ENCODE data around the gene MICU2.

Gene MICU2

GRCh38 chr13:21603531-21604448 is at the start of gene MICU2:
Gene MICU2, minus strand, starts transcription at chr13:21604170. Its CDS starts 22 bp downstream, at chr13:21604148.
- DNase-seq = peak; percentile 96

- DNase-seq = no peak
Observed at GRCh38 chr13:21641629-21642028, 37.7 kb upstream of the MICU2 start.

DNA sequence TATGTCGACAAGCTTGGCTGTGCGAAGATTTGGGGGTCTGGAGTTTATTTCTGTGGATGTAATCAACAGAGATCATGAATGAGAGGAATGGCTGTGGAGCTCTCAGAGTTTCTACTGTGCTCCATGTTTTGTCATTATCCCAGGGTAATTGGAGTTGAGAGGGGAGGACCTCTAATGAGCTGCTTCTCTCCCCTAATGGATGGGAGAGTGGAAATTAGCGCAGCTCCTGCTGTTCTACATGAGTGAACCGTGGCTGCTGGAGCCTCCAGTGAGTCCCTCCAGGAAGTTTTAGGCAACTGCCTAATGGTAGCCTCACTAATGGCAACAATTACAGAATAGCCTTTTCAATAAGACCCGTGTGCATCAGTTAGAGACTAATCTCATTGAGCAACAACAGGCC is 35.6 kb upstream of the MICU2 start:
- DNase-seq = no peak

DNA sequence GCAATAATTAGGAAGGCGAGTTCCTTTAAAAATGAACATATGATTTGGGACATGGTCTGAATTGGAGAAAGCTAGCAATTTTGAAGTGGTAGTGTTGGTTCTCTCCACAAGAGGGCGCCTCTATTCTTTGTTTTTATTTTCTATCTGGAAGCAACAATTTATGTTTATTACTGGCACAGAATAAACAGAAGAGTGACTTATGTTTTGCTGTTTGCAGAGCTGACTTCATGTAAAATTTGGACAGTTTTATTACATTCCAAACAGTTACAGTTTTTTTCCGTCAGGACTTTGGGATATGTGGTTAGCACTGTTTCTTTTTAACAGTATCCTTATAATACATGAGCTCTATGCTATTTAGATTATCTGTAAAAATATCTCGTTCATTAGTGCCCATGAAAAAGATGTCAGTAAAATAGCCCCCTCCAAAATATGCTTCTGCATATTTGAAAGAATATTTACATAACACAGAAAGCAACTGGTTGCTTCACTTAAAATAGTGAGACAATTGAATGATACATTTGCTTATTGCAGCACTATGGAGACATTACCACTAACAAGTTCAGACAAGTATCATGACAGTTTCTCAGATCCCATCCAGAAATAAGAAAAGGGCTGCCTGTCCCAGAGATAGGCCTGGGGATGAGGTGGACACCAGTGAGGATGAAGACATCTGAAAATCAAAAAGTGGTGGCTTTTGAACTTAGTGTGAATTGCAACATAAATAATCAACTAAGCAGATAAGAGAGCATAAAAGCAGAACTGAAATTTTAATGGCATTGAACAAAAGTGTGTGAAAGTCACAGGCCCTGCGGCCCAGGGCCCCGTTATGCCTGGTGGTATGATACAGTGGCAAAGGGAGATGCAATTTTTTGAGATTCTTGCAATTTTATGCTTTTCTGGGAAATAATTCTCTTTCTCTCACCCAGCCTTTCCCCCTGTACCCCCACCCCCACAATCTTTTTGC is 34.6 kb upstream of the MICU2 start:
- peak; percentile 13 for DNase-seq

- DNase-seq = peak; percentile 9
Observed at GRCh38 chr13:21637296-21637695, 33.3 kb upstream of the MICU2 start.

- no peak for DNase-seq
Observed at GRCh38 chr13:21636656-21637055, 32.7 kb upstream of the MICU2 start.

DNA sequence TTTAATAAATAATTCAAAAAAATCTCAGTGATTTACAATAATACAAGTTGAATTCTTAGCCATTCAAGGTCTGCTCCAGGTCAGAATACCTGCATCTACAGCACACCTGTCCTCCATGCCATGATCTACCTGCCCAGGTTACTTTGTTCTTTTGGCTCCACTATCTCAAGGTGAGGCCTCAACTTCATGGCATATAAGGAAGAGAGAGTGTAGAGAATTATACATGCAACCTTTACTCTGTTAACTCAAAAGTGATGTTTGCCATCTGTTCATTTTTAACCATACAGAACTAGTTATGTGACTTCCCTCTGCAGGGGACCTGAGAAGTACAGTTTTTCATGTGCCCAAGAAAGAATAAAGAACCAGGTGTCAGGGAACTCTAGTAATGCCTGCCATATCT is 28.2 kb upstream of the MICU2 start:
- DNase-seq = no peak

GRCh38 chr13:21625366-21625765 is 21.4 kb upstream of the MICU2 start:
- DNase-seq = no peak

DNA sequence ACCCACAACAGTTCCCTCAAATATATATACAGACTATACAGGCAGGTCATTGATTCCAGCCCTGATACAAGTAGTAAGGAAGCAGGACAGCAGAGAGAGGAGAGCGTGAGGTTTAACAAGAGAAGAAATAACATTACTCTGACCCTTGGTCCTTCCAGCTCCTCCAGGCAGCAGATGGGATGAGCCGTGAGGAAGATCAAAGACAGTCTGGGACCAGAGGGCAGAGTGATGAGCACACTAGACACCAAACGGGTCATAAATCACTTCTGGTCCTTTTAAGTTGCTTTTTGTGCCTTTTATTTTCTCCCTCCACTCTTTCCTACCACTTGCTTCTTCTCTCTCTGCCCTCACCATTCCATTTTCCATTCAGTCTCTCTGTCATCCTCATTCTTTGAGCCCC is 16.9 kb upstream of the MICU2 start:
- DNase-seq = no peak

- DNase-seq = no peak
Observed at GRCh38 chr13:21619633-21620220, 15.8 kb upstream of the MICU2 start.

GRCh38 chr13:21616880-21617279 is 12.9 kb upstream of the MICU2 start:
- DNase-seq = no peak

DNA sequence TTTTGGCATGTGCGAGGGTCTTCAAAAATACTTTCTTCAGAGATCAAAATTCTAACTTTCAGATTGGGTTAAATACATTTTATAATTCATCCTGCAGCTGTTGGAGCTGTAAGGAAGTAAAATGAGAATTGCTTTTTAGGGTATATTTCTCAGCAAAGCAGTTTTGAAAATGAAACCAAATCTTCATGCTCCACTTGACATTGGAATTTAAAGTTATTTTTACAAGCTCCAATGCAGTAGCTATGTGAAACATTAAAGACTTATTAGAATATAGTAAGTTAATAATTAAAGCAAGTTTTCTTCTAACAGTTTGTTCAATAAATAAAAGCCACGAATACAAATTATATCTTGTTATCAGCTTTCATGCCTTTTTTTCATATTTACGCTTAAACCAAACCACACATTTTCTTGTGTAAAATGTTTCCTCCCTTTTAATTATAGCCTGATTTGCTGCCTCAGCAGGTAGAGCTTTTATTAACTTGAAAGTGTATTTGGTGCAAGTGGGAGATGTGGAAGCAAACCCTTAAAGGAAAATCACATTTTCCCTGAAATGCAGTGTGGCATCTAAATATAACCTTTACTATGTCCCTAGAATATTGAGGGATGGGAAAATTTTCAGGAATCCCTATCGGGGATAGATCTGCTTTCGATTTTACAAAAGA is 12.4 kb upstream of the MICU2 start:
- no peak for DNase-seq

DNA sequence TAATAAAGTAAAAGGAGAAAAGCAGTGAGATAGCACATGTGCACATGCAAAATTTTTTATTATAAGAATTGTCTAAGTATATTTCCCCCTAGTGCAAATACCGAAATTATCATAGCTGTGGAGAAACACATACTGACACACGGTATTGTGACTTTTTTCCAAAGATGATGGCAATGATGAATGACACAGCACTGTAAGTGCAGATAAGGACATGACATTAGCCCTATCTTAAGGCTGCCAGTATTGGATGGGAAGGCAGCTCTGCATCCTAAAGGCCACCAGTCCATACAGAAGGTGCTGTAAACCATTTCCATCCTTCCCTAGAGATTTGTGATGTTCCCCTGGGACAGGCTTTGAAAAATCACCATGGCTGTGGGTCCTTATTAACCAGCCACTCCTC is 11.5 kb upstream of the MICU2 start:
- no peak for DNase-seq

GRCh38 chr13:21613791-21614190 is 9.8 kb upstream of the MICU2 start:
- no peak for DNase-seq

DNA sequence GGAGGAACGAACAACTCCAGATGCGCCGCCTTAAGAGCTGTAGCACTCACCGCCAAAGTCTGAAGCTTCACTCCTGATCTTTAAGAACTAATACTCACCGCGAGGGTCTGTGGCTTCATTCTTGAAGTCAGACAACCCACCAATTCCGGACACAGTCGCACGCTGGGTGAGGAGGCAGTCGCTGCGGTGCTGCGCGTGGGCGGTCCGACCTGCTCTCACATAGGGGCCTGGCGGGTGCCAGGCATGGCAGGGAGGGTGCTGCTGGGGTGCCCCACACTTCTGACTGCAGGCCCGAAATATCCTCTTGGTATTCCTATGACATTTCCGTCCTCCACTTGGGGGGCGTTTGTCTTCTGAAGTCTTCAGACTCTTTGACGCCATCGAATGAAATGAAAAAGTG is 7.4 kb upstream of the MICU2 start:
- DNase-seq = no peak

GRCh38 chr13:21610687-21611086 is 6.7 kb upstream of the MICU2 start:
- no peak for DNase-seq

GRCh38 chr13:21608961-21609360 is 5.0 kb upstream of the MICU2 start:
- no peak for DNase-seq

DNA sequence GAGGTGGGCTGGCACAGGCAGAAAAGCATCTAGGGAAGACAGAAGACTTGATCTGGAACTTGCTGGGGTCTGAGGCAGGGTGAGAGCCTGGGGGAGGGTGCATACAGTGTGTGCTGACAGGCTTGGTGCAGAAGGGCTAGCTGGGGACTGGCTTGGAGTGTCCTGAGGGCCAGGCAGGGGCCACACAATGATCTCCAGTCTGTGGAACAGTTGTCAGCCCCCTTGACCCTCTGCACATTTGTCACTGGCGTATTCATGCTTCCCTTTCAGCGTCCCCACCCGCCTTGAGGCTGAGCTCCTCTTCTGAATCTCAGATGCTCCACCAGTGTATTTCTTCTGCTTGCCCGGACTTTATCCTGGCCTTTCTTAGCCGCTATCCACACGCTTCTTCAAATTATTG is 2.8 kb upstream of the MICU2 start:
- DNase-seq = no peak

- DNase-seq = no peak
Observed at GRCh38 chr13:21606251-21606650, 2.3 kb upstream of the MICU2 start.

DNA sequence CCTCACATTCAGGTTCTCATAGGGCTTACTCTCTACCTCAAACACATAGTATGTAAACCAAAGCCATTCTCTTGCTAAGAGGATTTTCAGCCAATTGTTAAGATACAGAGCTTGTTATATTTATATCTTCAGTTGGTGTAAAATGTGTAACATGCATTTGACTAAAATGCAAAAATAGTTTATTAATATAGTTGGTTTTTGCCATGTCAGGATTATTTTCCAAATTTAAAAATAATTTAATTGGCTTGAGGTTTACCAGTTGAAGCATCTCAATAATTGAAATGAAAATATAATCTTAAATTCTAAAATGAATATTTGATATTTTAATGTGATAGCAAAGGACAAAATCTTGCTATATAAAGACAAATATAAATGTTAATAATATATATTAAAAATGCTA is 7.2 kb downstream of the MICU2 start:
- no peak for DNase-seq

GRCh38 chr13:21595546-21595822 is 8.5 kb downstream of the MICU2 start:
- DNase-seq = no peak

DNA sequence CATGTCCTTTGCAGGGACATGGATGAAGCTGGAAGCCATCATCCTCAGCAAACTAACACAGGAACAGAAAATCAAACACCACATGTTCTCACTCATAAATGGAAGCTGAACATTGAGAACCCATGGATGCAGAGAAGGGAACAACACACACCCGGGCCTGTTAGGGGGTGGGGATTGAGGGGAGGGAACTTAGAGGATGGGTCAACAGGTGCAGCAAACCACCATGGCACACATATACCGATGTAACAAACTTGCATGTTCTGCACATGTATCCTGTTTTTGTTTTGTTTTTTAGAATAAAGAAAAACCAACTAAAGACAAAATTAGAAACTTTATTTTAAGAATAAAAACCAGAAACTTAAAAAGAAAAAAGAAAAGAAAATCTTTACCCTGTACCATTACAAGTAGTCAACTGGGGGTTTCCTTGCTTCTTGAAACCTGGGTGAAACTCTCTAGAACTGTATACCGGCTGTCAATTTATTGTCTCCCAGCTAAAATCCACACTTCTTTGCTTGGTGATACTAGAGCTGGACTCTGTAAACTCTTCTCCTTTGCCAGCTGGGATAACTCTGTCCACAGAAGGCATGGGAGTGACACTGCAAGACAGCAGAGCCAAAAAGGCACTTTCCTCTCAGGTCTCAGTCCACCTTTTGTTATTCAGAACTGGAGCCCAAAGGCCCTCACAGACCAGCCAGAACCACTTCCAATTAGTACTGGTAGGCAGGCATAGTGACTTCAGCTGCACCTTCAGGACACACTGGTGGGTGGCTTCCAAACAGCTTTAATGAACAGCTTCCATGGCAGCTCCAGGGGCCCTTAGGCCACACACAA is 9.0 kb downstream of the MICU2 start:
- DNase-seq = no peak
